Measurements from ENCODE around the gene FBLN5.

Gene FBLN5

DNA sequence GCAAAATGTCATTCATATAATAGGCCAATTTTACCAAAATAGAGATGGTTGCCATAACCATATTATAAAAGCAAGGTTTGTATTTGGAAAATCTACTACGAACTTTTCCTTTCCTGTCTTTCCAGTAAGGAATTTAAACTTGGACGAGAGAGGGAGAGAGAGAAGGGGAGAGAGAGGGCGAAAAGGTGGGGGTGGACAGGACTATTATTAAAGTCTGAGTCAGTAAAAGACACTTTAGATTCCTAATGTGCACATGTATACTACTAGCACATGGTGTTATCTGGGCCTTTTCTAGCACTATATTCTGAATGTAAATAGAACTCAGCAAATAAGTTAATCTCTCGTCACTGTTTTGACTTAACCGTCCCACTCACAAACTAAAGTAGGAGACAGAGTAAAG is 30.4 kb upstream of the FBLN5 start:
- DNase-seq (ENCODE audit: insufficient read length, low spot score), result no peak
- TF ChIP-seq, protein P1, sequence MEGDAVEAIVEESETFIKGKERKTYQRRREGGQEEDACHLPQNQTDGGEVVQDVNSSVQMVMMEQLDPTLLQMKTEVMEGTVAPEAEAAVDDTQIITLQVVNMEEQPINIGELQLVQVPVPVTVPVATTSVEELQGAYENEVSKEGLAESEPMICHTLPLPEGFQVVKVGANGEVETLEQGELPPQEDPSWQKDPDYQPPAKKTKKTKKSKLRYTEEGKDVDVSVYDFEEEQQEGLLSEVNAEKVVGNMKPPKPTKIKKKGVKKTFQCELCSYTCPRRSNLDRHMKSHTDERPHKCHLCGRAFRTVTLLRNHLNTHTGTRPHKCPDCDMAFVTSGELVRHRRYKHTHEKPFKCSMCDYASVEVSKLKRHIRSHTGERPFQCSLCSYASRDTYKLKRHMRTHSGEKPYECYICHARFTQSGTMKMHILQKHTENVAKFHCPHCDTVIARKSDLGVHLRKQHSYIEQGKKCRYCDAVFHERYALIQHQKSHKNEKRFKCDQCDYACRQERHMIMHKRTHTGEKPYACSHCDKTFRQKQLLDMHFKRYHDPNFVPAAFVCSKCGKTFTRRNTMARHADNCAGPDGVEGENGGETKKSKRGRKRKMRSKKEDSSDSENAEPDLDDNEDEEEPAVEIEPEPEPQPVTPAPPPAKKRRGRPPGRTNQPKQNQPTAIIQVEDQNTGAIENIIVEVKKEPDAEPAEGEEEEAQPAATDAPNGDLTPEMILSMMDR (IDR thresholded peaks at IDR 0.05; ENCODE audit: insufficient read depth, missing control alignments), result no peak
- FAIRE-seq, result no peak

DNA sequence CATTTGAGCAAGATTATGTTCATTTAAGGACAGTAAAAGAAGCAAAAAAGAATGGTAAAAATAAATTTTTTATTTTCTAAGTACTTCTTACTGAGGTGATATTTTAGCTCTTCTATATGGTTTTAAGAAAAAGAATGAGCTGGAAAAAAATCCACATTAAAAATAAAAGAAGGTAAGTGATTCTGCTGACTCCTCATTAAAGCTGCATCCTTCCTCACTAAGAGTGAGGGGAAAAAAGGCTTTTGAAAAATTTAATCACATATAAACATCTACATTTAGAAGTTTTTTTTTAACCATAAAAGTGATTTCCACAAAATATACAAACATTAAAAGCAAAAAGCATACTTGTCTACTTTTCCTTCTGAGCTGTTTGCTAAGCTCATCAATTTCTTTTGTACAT is 28.3 kb upstream of the FBLN5 start:
- FAIRE-seq, result no peak
- TF ChIP-seq, protein P1 (IDR thresholded peaks at IDR 0.05; ENCODE audit: insufficient read depth, missing control alignments), result no peak
- DNase-seq (ENCODE audit: insufficient read length, low spot score), result no peak

DNA sequence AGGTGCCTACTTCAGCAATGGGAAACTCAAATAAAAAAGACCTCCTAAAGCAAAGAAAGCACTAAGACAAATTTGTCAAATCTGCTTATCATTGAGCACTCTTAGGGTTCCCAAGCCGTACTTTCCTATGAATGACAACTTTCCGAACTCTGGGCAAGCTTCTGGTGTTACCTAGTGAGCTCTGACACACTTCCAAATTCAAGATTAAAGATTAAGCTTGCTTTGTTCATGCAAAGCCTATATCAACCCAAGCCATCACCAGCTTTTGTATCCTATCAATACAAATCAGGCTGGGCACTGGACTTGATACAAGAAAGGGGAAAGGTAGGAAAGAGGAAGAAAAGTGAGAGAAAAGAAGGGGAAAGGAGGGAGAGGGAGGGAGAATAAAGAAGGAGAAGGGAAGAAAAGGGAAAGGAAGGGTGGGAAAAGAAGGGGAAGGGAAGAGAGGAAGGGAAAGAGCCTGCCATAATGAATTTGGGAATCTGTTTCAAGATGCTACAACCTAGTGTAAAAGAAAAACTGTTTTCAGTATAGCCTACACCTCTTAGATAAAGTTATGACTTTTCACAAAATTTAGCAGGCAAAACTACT is 23.8 kb upstream of the FBLN5 start:
- FAIRE-seq, result no peak
- DNase-seq (ENCODE audit: insufficient read length, low spot score), result no peak
- TF ChIP-seq, protein P1 (IDR thresholded peaks at IDR 0.05; ENCODE audit: insufficient read depth, missing control alignments), result no peak

DNA sequence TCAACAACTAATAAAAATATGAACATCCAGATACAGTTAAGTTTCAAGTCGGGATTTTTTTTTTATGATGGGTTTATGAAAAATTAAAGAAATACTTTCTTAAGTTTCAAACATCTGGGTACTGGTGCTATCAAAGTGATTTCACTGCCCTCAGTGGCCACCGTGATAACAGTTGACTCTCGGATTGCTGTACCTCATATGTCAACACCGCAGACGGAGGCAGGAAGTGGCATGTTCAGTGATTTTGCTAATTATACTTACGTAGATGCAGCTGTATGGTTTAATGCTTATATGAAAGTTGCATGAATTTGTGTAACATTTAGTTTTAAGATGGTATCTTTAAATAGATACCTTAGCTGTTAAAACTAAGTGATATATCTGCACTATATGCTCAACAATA is 20.8 kb upstream of the FBLN5 start:
- no peak for FAIRE-seq
- no peak for DNase-seq (ENCODE audit: insufficient read length, low spot score)
- TF ChIP-seq, protein P1 (IDR thresholded peaks at IDR 0.05; ENCODE audit: insufficient read depth, missing control alignments), result no peak

DNA sequence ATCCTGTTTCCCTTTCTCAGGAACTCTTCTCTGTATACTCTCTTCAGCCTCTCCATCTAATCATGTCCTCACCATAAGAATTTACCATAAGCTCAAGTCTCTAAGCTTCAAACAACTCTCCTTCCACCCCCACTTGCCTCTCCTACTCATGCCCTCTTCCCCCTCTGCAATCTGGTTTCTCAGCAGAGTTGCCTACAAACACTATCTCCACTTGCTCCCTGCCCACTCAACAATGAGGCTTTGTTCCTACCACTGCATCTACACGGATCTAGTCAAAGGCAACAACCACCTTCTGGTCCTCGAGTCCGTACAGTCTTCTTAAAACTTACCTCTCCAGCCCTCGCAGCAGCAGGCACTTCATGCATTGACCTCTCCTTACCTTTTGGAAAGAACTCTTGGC is 17.2 kb upstream of the FBLN5 start:
- FAIRE-seq (no peak), DNase-seq (ENCODE audit: insufficient read length, low spot score) (no peak)
- TF ChIP-seq, protein P1 (IDR thresholded peaks at IDR 0.05; ENCODE audit: insufficient read depth, missing control alignments), result no peak

DNA sequence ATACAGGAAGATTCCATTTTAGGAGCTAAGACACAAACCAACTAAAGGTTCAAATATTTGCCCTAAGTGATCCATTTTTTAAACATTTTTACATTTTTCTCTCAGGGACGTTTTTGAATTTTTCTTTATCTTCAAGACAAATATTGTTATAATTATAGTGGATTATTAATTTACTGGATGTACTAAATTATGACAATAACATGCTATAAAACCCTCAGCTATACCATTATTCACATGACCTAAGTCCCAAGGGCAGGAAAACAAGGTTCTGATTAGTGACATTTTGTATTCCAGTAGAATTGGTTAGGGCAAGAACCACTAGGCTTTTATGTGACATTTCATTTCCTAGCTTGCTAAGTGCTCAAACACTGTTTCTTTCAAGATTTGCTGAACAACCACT is 16.5 kb upstream of the FBLN5 start:
- DNase-seq (ENCODE audit: insufficient read length, low spot score) (no peak), FAIRE-seq (no peak)
- TF ChIP-seq, protein P1 (IDR thresholded peaks at IDR 0.05; ENCODE audit: insufficient read depth, missing control alignments), result no peak

DNA sequence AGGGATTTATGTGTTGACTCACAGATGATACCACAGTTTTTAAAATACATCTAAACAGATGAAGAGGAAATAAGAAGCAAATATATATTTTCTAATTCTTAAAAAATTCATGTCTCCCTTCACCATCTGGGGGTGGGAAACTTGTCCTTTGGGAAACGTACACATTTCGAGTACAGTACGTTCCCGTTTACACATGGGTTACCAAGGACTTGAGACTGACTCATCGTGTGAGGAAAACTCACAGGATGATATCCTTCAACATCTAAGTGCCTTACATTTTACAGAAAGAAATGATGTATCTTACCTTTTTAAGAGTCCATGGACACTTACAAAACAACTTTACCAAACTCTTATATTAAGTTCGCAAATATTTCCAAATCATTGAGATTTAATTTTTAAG is 16.0 kb upstream of the FBLN5 start:
- no peak for DNase-seq (ENCODE audit: insufficient read length, low spot score)
- FAIRE-seq, result no peak
- TF ChIP-seq, protein P1 (IDR thresholded peaks at IDR 0.05; ENCODE audit: insufficient read depth, missing control alignments), result no peak

Data from D721Med (cell line).